Activated CD8-positive, alpha-beta memory T cell treated with anti-CD3 and anti-CD28 coated beads, Interleukin-2, amount 10 ng/mL, durations not matched to agents 7 days and 5 days (primary cell): Measurements from ENCODE around the gene BRICD5. TPM values are rescaled to one million over a fixed set of nuclear protein-coding genes. Genes with fewer than 3 reads are reported as not detected.
"Not testable (repeated sequence)": the region's sequence is repeated elsewhere in the genome, so short reads cannot be mapped to it uniquely, and the experiment has no call there.

Experiments used
- ATAC-seq: fragments of 150-1000 bp; cut with Tn5 transposase; one replicate; pipeline ENCODE4 v1.10.0; 2021; ENCODE audit warnings: moderate library complexity
- CTCF ChIA-PET: fragments of 350-600 bp; sonication (Branson Sonifier 250); formaldehyde crosslinking; loops from one replicate; lab custom pipeline; 2021; ENCODE audit warnings: antibody characterized with exemption; lab: Charles Lee
- DNase-seq: peaks from one replicate; pipeline ENCODE4 v3.0.0-alpha.2; 2020
- H3K27ac Mint-ChIP-seq: one replicate; pipeline ENCODE4 v1.8.0; 2021; ENCODE audit warnings: mild to moderate bottlenecking, mixed read lengths
- H3K27me3 Mint-ChIP-seq: one replicate; pipeline ENCODE4 v1.8.0; 2021; ENCODE audit warnings: mixed read lengths
- H3K36me3 Mint-ChIP-seq: one replicate; pipeline ENCODE4 v1.8.0; 2021; ENCODE audit warnings: mild to moderate bottlenecking, mixed read lengths
- H3K4me1 Mint-ChIP-seq: one replicate; pipeline ENCODE4 v1.8.0; 2021; ENCODE audit warnings: mixed read lengths
- H3K4me3 Mint-ChIP-seq: one replicate; pipeline ENCODE4 v1.8.0; 2021; ENCODE audit warnings: mild to moderate bottlenecking, moderate library complexity, mixed read lengths
- H3K9me3 Mint-ChIP-seq: one replicate; pipeline ENCODE4 v1.8.0; 2022; ENCODE audit warnings: low read depth, mixed read lengths
- total RNA-seq, 2 experiments: library from RNA; stranded (reverse); gene quantifications; one replicate each; pipeline ENCODE4 v1.2.3, GENCODE V29; 2021

The BRICD5 gene
- total RNA-seq: 10 to 100 TPM; 13.2 to 20.4 TPM

DNA sequence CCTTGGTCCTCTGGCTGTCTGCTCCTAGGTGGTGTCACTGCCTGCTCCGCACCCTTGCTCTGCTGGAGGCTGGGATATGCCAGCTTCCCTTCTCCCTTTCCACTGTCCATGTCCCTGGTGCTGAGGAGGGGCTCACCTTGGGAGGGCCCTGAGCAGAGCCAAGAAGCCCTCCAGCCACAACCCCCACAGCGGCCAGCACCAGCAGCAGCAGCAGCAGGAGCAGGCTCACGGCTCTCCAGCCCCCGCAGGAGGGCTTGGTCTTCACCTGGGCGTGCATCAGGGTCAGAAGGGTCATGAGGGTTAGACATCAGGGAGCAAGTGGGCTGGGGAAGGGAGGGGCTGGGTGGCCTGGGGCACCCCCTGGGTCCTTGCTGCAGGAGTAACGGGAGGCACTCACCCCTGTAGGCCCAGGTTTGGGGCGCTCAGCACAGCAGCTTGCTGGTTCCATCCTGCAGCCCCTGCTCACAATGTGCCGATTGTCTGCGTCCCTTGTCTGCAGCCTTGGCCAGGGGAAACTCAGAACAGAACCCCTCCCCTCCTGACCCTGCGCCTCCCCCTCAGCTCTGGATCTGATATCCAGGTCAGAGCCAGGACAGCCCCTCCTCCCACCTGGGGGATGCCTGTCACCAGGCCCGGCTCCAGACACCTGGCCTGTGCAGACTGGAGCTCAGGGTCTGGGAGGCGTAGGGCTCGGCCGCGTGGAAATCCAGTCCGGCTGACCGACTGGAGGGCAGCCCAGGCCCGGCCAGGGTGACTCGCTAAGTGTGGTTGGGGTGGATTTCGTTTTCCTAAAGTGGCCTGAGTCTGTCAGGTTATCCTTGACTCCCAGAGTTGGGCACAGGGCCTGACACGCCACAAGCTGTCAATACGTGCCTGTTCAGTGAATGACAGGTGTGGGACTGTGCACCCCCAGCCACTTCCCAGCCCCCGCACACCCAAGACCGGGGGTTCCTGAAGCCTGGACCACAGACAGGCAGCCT is at the start of gene BRICD5:
TSS of gene BRICD5 (minus strand) at position 478 of the 980 bp plus-strand sequence. CDS start at position 448, 30 bp downstream.
- no peak within 1 kb of the TSS for H3K4me3 Mint-ChIP-seq
- ATAC-seq (no peak), DNase-seq (no peak)
- H3K4me1 Mint-ChIP-seq: peaks cover 33% of the 10 kb centered on the region
- peaks cover 14% of the 10 kb centered on the region for H3K36me3 Mint-ChIP-seq
- CTCF ChIA-PET: no interaction called here
- H3K27me3 Mint-ChIP-seq: no peaks in the 10 kb centered on the region
- no peak within 1 kb of the TSS for H3K27ac Mint-ChIP-seq
- no peaks in the 10 kb centered on the region for H3K9me3 Mint-ChIP-seq

DNA sequence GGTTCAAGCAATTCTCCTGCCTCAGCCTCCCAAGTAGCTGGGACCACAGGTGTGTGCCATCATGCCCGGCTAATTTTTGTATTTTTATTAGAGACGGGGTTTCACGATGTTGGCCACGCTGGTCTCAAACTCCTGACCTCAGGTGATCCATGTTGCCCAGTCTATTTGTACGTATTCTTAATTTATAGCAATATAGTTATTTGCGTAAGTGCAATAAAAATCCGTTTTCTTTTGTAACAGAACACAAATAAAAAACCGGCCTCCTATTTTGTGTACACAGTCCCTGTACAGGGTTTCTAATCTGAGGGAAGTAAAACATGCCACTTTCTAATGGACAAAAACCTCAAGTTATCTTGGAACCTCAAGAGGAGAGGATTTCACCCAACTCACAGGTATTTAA is 49.6 kb upstream of the BRICD5 start:
- Mint-ChIP-seq H3K27ac (no peak overlapping the region), H3K27me3 (no peaks in the 10 kb centered on the region), H3K4me3 (no peak overlapping the region), H3K9me3 (no peaks in the 10 kb centered on the region), H3K4me1 (peaks cover 13% of the 10 kb centered on the region), H3K36me3 (peaks cover 70% of the 10 kb centered on the region)
- CTCF ChIA-PET: interaction anchor here (0.7 to 0.8 kb wide), 2 partner anchors 9 to 13 kb away, joined by 3 read pairs; partner anchors contain the start of gene ECI1
- ATAC-seq (no peak), DNase-seq (no peak)

DNA sequence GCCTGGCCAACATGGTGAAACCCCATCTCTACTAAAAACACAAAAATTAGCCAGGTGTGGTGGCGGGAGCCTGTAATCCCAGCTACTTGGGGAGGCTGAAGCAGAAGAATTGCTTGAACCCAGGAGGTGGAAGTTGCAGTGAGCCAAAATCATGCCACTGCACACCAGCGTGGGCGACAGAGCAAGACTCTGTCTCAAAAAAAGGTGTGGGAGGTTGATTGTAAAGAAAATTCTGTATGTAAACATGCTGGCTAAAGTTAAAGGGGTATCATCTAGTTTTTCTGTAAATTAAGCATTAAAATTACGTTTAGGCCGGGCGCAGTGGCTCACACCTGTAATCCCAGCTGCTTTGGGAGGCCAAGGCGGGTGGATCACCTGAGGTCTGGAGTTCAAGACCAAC is 47.9 kb upstream of the BRICD5 start:
- H3K9me3 Mint-ChIP-seq, ATAC-seq, H3K27ac Mint-ChIP-seq, DNase-seq, H3K4me3 Mint-ChIP-seq, H3K4me1 Mint-ChIP-seq, H3K27me3 Mint-ChIP-seq: not testable (repeated sequence)
- peaks cover 68% of the 10 kb centered on the region for H3K36me3 Mint-ChIP-seq
- CTCF ChIA-PET: interaction anchor here (0.9 to 1.7 kb wide), 3 partner anchors 43 to 242 kb away, joined by 3 to 4 read pairs (median 4); partner anchors contain the start of gene ABCA3

DNA sequence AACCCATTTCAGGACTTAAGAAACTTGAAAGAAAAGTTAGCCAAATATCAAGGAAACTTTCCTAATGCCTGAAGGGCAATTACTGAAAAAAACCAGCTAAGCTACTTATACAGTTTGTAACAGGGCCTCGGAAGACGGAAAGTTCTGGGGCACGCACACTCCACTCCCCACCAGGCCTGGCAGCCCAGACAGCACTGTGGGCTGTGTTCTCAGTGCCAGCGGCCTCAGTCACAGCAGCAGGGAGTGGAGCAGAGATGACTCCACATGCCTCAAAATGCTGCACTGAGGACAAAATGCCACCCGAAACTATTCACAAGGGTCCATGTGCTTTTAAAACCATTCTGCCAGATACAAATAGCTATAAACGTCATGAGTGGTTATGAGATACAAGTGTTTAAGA is 47.1 kb upstream of the BRICD5 start:
- CTCF ChIA-PET: interaction anchor here (0.9 to 1.7 kb wide), 3 partner anchors 42 to 243 kb away, joined by 3 to 4 read pairs (median 4); partner anchors contain the start of gene ABCA3
- no peak for ATAC-seq
- H3K36me3 Mint-ChIP-seq: peaks cover 69% of the 10 kb centered on the region

DNA sequence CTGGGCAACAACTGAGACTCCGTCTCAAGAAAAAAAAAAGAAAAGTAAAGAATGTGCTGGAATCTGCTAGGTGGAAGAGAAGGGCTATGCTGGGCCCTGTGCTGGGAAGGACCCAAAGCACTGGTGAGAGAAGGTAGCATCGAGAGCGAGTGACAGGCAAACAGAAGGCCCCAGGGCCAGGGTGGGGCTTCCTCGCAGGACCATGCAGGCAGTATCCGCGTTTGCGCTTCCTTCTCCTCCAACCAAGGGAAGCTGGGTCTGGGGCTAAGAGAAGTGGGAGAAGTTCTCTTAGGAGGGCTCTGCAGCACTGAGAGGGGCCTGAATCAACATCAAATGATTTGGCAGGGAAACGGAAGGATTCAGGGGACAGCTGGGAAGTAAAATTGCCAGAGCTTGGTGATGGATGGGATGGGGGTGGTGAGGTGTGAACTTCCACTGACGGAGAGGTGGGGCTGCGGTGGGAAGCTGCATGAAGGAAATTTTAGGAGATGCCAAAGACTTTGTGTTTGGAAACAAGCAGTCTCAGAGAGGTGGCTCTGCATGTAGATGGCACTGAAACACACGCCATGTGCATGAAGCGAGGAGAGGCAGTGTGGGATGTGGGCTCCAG is 46.0 kb upstream of the BRICD5 start:
- no peak for ATAC-seq
- H3K36me3 Mint-ChIP-seq: peaks cover 63% of the 10 kb centered on the region
- CTCF ChIA-PET: no interaction called here
- peaks cover 4% of the 10 kb centered on the region for H3K4me1 Mint-ChIP-seq
- no peak for DNase-seq
- H3K9me3 Mint-ChIP-seq: no peaks in the 10 kb centered on the region
- H3K27ac Mint-ChIP-seq: no peak overlapping the region
- H3K4me3 Mint-ChIP-seq: no peak overlapping the region
- H3K27me3 Mint-ChIP-seq: no peaks in the 10 kb centered on the region

More for the DNA sequence above, 47.1 kb upstream of the BRICD5 start:
- Mint-ChIP-seq H3K9me3 (no peaks in the 10 kb centered on the region), H3K4me1 (peaks cover 3% of the 10 kb centered on the region), H3K27ac (no peak overlapping the region), H3K27me3 (no peaks in the 10 kb centered on the region), H3K4me3 (no peak overlapping the region)
- DNase-seq: no peak

DNA sequence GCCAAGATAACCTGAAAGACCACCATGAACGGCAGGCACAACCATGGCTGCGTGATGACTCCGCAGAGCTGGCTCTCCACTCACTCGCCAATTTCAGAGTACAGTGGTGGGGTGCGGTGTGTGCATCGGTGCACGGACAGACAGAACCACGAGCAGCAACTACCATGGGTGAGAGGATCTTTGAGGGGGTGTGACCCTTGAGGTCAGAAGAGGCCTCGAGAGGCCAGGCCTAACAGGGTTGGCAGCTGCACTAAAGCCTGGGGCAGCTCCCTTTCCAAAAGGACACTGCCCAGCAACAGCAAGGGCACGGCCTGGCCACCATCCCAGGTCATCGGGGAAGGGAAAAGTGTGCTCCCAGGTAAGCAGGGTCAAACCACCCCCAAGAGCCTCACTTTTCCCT is 42.6 kb upstream of the BRICD5 start:
- CTCF ChIA-PET: interaction anchor here (0.7 to 4.1 kb wide), 3 partner anchors 9 to 27 kb away, joined by 3 to 18 read pairs (median 8); no protein-coding TSS in a partner anchor

DNA sequence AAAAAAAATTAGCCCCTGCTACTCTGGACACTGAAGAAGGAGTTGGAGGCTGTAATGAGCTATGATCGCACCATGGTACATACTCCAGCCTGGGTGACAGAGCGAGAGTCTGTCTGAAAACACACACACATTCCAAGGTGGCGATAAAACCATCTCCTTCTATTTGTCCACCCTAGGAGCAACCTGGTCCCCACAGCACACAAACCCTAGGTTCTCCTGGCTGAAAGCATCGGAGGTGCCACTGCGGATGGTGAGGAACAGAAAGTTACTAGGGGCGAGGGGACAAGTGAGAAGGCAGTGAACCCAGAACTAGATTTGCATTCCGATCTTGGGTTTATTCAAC is 42.1 kb upstream of the BRICD5 start:
- Mint-ChIP-seq H3K27ac (peak overlapping the region; percentile 36), H3K36me3 (peaks cover 43% of the 10 kb centered on the region), H3K27me3 (no peaks in the 10 kb centered on the region), H3K4me1 (peaks cover 11% of the 10 kb centered on the region), H3K9me3 (no peaks in the 10 kb centered on the region), H3K4me3 (peak overlapping the region; percentile 26)
- DNase-seq: no peak
- no peak for ATAC-seq
- CTCF ChIA-PET: interaction anchor here (1.2 to 4.1 kb wide), 8 partner anchors 11 to 261 kb away, joined by 3 to 18 read pairs (median 6); partner anchors contain the start of genes ATP6V0C and RNPS1

More for the DNA sequence above, 42.6 kb upstream of the BRICD5 start:
- Mint-ChIP-seq H3K27ac (peak overlapping the region; percentile 36), H3K27me3 (no peaks in the 10 kb centered on the region), H3K4me3 (no peak overlapping the region), H3K4me1 (peaks cover 11% of the 10 kb centered on the region), H3K9me3 (no peaks in the 10 kb centered on the region), H3K36me3 (peaks cover 47% of the 10 kb centered on the region)
- no peak for DNase-seq
- ATAC-seq: no peak

DNA sequence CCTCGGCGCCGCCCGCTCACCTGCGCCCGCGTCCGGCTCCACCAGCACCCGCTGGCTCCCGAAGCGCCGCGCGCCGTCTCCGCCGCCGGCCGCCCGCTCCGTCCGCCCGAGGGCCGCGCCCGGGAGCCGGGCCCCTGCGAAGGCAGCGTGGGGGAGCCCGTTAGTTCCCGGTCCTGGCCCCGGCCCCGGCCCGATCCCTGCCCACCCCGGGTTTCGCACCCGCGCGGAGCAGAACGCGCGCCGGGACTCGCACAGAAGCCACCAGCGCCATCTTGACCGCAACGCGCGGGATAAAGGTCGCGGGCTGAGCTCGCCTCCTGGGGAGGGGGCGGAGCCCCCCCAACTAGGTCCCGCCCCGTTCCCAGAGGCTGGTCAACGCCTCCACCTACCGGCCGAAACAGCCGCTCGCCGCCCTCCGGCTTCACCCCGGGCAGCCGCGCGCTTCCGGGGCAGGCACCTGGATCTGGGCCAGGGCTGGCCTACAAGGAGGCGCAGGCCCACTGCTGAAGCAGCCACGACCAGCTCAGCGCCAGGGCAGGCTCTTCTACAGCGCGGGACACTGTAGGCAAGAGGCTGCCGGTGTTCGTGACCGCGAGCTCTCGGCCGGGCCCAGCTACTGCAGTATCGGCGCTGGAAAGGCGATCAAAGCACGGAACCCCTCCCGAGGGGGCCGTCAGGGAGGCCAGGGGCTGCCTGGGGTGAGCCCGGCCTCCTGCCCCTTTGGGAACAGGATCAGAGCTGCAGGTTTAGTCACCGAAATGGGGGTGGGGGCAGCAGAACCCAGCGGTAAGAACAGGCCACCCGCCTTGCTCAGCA is 40.8 kb upstream of the BRICD5 start, which contains the start of gene ECI1:
TSS of gene ECI1 (minus strand) at position 292 of the 816 bp plus-strand sequence. CDS start at position 271, 21 bp downstream.
- Mint-ChIP-seq H3K27me3 (no peaks in the 10 kb centered on the region), H3K36me3 (peaks cover 33% of the 10 kb centered on the region), H3K9me3 (no peaks in the 10 kb centered on the region), H3K4me3 (peak within 1 kb of the TSS; percentile 89), H3K4me1 (peaks cover 11% of the 10 kb centered on the region), H3K27ac (peak within 1 kb of the TSS; percentile 91)
- DNase-seq (peak; percentile 93), ATAC-seq (peak; percentile 92)
- CTCF ChIA-PET: interaction anchor here (0.6 to 4.1 kb wide), 27 partner anchors 9 to 617 kb away, joined by 3 to 20 read pairs (median 4); partner anchors contain the start of genes ATP6V0C, MLST8, MSRB1 and RNPS1

DNA sequence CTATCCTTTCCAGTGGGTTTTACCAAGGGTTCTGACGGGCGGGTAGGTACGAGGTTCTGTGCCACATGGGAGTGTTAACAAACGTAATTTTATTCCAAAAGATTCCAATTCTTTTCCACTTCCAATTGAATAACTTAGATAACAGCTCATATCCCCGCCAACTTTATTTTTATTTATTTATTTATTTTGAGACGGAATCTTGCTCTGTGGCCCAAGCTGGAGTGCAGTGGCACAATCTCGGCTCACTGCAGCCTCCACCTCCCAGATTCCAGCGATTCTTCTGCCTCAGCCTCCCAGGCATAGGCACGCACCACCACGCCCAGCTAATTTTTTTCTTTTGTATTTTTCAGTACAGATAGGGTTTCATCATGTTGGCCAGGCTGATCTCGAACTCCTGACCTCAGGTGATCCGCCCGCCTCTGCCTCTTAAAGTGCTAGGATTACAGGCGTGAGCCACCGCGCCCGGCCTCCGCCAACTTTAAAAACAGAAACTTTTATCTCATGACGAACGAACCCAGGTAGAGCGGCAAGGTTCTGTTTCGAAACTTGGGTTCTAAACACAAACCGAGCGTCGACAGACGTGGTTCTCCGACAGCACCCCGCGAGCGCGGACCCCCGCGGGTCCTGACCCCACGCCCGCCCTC is 40.1 kb upstream of the BRICD5 start:
- Mint-ChIP-seq H3K27ac (peak overlapping the region; percentile 91), H3K9me3 (no peaks in the 10 kb centered on the region), H3K27me3 (no peaks in the 10 kb centered on the region), H3K36me3 (peaks cover 30% of the 10 kb centered on the region), H3K4me1 (peaks cover 11% of the 10 kb centered on the region), H3K4me3 (peak overlapping the region; percentile 89)
- DNase-seq (peak; percentile 51), ATAC-seq (no peak)
- CTCF ChIA-PET: interaction anchor here (0.7 to 4.1 kb wide), 19 partner anchors 10 to 308 kb away, joined by 3 to 20 read pairs (median 5); partner anchors contain the start of genes MLST8, MSRB1, RNPS1 and TRAF7

DNA sequence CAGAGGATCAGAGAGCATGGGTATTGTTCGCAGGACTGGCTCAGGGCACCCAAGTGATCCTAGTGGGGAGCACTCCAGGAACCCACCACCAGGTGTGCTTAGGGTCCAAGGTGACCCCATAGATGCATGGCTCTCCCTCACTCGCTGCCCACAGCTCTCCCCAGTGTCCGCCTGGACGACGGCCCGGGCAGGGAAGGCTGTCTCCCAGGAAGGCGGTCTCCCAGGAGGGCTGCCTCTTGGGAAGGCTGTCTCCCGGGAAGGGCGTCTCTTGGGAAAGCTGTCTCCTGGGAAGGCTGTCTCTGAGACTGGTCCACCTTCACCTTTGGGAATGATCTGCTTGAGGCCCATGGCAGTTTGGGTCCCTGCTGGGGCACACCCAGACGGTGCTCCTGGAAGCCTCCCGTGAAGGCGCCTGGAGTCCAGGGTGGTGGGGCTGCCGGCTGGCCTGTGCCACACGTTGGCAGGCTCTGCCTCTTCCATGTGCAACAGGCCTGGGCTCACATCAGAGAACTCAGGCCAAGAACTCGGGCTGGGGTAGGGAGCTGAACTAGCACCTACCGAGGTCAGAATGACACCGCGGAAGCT is 35.7 kb upstream of the BRICD5 start:
- no peaks in the 10 kb centered on the region for H3K9me3 Mint-ChIP-seq
- H3K36me3 Mint-ChIP-seq: peaks cover 7% of the 10 kb centered on the region
- CTCF ChIA-PET: no interaction called here
- H3K27ac Mint-ChIP-seq: no peak overlapping the region
- H3K4me3 Mint-ChIP-seq: no peak overlapping the region
- ATAC-seq (no peak), DNase-seq (no peak)
- H3K4me1 Mint-ChIP-seq: peaks cover 8% of the 10 kb centered on the region
- no peaks in the 10 kb centered on the region for H3K27me3 Mint-ChIP-seq

DNA sequence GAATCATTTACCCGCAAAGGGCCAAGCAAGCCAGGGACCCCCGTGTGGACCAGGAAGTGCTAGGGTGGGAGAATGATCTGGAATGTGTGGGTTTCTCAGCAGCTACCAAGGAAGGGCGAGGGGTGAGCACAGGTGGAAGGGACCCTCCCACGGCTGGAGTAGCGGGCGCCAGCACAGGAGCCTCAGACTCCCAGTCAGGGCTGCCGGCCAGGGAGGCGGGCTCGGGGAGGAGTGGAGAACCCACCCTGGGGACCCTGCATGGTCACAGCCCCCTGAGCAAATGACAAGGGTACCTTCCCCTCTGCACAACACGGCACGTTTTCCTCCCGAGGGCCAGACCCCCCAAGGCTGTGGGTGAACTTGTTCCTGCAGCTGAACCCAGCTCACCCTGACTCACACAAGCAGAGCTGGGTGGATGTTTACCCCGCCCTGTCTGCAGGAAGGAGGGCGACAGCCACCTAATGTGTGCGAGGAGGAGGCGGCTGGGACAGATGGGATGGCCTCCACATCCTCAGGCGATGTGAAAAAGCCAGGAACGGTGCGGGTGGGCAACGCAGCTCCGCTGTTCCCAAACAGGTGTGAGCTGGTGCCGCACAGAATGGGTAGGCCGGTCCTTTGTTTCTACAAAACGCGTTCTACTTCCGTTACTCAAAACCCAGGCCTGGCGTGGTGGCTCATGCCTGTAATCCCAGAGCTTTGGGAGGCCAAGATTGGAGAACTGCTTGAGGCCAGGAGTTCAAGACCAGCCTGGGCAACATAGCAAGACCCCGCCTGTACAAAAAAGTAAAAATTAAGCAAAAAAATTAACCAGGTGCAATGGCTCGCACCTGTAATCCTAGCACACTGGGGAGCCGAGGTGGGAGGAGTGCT is 34.5 kb upstream of the BRICD5 start:
- Mint-ChIP-seq H3K9me3 (no peaks in the 10 kb centered on the region), H3K4me3 (no peak overlapping the region), H3K36me3 (peaks cover 7% of the 10 kb centered on the region), H3K27me3 (no peaks in the 10 kb centered on the region), H3K27ac (no peak overlapping the region), H3K4me1 (peaks cover 2% of the 10 kb centered on the region)
- DNase-seq: no peak
- CTCF ChIA-PET: no interaction called here
- no peak for ATAC-seq
